Naive thymus-derived CD4-positive, alpha-beta T cell (primary cell): ENCODE measurements around the gene COMT. TPM values are rescaled to one million over a fixed set of nuclear protein-coding genes. Genes with fewer than 3 reads are reported as not detected.

ENCODE experiments used
- ATAC-seq: fragments of 150-1000 bp; cut with Tn5 transposase; 2 replicates; pipeline ENCODE4 v1.10.0; 2021; ENCODE audit warnings: mild to moderate bottlenecking, moderate library complexity
- CTCF ChIA-PET: fragments of 350-600 bp; sonication (Branson Sonifier 250); formaldehyde crosslinking; loops from one replicate; lab custom pipeline; 2021; ENCODE audit warnings: antibody characterized with exemption; lab: Charles Lee
- POLR2A ChIA-PET: fragments of 350-600 bp; sonication (Branson Sonifier 250); formaldehyde crosslinking; loops from one replicate; lab custom pipeline; 2021; ENCODE audit warnings: antibody characterized with exemption, inconsistent platforms; lab: Charles Lee
- DNase-seq, 9 donors: peaks; one replicate each; pipeline versions ENCODE4 v3.0.0 to v3.0.0-alpha.2; 2020 to 2022; ENCODE audit warnings: mixed read lengths in 1 of 9
- H3K27ac ChIP-seq: one replicate; pipeline ENCODE4 v1.7.0; 2013; ENCODE audit warnings: mild to moderate bottlenecking, low read depth, low read length, moderate library complexity
- H3K27me3 ChIP-seq, 2 donors: one replicate each; pipeline ENCODE4 v1.7.0; 2013; ENCODE audit warnings: low read length in 2 of 2, mild to moderate bottlenecking in 2 of 2, moderate library complexity in 2 of 2; ENCODE audit not compliant: control insufficient read depth in 2 of 2, insufficient read depth in 2 of 2
- H3K36me3 ChIP-seq, 3 experiments: 1 replicate in 2 of 3; 2 replicates in 1 of 3; pipeline ENCODE4 v1.7.0; 2013; ENCODE audit warnings: low read length in 3 of 3, mild to moderate bottlenecking in 3 of 3, moderate library complexity in 1 of 3; ENCODE audit not compliant: insufficient read depth in 3 of 3, control insufficient read depth in 2 of 3
- H3K4me1 ChIP-seq, 2 donors: one replicate each; pipeline ENCODE4 v1.7.0; 2013; ENCODE audit warnings: low read length in 2 of 2, mild to moderate bottlenecking in 2 of 2, moderate library complexity in 1 of 2; ENCODE audit not compliant: control insufficient read depth in 2 of 2, insufficient read depth in 2 of 2
- H3K4me3 ChIP-seq: 2 replicates; pipeline ENCODE4 v1.7.0; 2013; ENCODE audit warnings: mild to moderate bottlenecking, low read length
- H3K9me3 ChIP-seq, 3 experiments: 1 replicate in 2 of 3; 2 replicates in 1 of 3; pipeline ENCODE4 v1.7.0; 2013; ENCODE audit warnings: low read length in 3 of 3; ENCODE audit not compliant: control insufficient read depth in 2 of 3
- H3K27ac Mint-ChIP-seq, 9 donors: one replicate each; pipeline ENCODE4 v1.8.0; 2020 to 2022; ENCODE audit warnings: mixed read lengths in 9 of 9, mild to moderate bottlenecking in 8 of 9, moderate library complexity in 5 of 9, inconsistent platforms in 2 of 9
- H3K27me3 Mint-ChIP-seq, 5 donors: one replicate each; pipeline ENCODE4 v1.8.0; 2021 to 2022; ENCODE audit warnings: mixed read lengths in 5 of 5, mild to moderate bottlenecking in 1 of 5
- H3K36me3 Mint-ChIP-seq, 5 donors: one replicate each; pipeline ENCODE4 v1.8.0; 2020 to 2022; ENCODE audit warnings: mixed read lengths in 5 of 5, mild to moderate bottlenecking in 3 of 5, inconsistent platforms in 1 of 5
- H3K4me1 Mint-ChIP-seq, 7 donors: one replicate each; pipeline ENCODE4 v1.8.0; 2020 to 2022; ENCODE audit warnings: mixed read lengths in 7 of 7, mild to moderate bottlenecking in 3 of 7, inconsistent platforms in 1 of 7
- H3K4me3 Mint-ChIP-seq, 10 donors: one replicate each; pipeline ENCODE4 v1.8.0; 2020 to 2022; ENCODE audit warnings: mild to moderate bottlenecking in 10 of 10, mixed read lengths in 10 of 10, moderate library complexity in 6 of 10, inconsistent platforms in 2 of 10
- H3K9me3 Mint-ChIP-seq, 11 donors: one replicate each; pipeline ENCODE4 v1.8.0; 2020 to 2022; ENCODE audit warnings: mixed read lengths in 11 of 11, mild to moderate bottlenecking in 4 of 11, inconsistent platforms in 1 of 11, moderate library complexity in 1 of 11
- intact Hi-C, 2 donors: fragments of 100-400 bp; cut with micrococcal nuclease; formaldehyde crosslinking; loops; one replicate each; pipeline ENCODE4 v1.15.1; 2023
- polyA plus RNA-seq, 2 donors: library from polyadenylated mRNA; unstranded; fragments of 300-500 nt; fragmentation: Illumina TruSeq; gene quantifications; one replicate each; pipeline ENCODE4 v1.2.3, GENCODE V29; 2021
- total RNA-seq, 6 experiments: library from RNA in 5 of 6; stranded (reverse) in 5 of 6; gene quantifications; 1 replicate in 5 of 6; 2 replicates in 1 of 6; pipeline ENCODE4 v1.2.3 and lab custom pipeline; 2021 to 2026

Gene COMT
- total RNA-seq (10 to 100 TPM; 30.0 to 80.7 (median 36.7) TPM), polyA plus RNA-seq (100 to 1,000 TPM in 1 of 2 donors, 10 to 100 TPM in 1; 85.0 to 105 TPM), total RNA-seq (lab: John Stamatoyannopoulos, UW) (21.5 reads per million, percentile 52 among the genes with 10 or more reads in this experiment)

DNA sequence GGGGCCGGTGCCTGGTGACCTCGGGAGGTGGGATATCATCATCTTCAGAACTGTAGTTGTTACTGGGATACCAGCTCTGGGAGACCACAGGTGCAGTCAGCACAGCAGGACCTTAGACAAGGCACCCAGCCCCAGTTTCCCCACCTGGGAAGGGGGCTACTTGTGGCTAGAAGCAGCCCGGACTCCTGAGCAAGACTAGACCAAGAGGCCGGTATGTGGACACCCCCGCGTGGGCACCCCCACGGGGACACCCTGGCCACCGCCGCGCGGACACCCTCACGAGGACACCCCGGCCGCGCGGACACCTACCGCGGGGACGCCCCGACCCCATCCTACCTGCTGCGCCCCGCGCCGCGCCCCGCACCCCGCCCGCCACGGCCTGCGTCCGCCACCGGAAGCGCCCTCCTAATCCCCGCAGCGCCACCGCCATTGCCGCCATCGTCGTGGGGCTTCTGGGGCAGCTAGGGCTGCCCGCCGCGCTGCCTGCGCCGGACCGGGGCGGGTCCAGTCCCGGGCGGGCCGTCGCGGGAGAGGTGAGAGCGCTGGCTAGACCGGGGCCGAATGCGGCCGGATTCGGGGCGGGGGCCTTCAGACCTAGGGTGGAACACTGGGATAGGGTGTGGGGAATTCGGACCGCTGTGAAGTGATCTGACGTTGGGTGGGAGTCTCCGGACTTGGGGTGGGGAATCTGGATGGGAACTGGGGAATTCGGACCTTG, at the start of gene COMT, which contains the start of gene TXNRD2:
Gene COMT (plus strand): TSS at position 408 of the 718 bp plus-strand sequence. CDS start 20,755 bp downstream, outside the sequence.
Gene TXNRD2 (minus strand): TSS at position 454 of the 718 bp plus-strand sequence. CDS start 15 bp downstream, at position 439.
- H3K4me3 ChIP-seq, result peak within 1 kb of the TSS; percentile 99
- Mint-ChIP-seq H3K9me3 (peaks cover under 1 to 10% (median 5%) of the 10 kb centered on the region in 11 donors), H3K27me3 (no peaks in the 10 kb centered on the region), H3K27ac (peak within 1 kb of the TSS; percentile 94 to 98 (median 95)), H3K4me1 (peaks cover 31 to 61% (median 40%) of the 10 kb centered on the region in 7 donors), H3K36me3 (peaks cover 12 to 34% (median 23%) of the 10 kb centered on the region in 5 donors), H3K4me3 (peak within 1 kb of the TSS; percentile 91 to 99 (median 95))
- CTCF ChIA-PET, result interaction anchor here (0.6 kb wide), 2 partner anchors 10 to 88 kb away, joined by 3 to 4 read pairs; no protein-coding TSS in a partner anchor
- ATAC-seq (peak; percentile 92), DNase-seq (peak; percentile 58 to 78 (median 69))
- H3K36me3 ChIP-seq, result peaks cover 0 to 6% (median 0%) of the 10 kb centered on the region in 3 experiments
- H3K27ac ChIP-seq, result peak within 1 kb of the TSS; percentile 85
- H3K27me3 ChIP-seq, result no peaks in the 10 kb centered on the region
- peaks cover 0 to under 1% (median 0%) of the 10 kb centered on the region in 3 experiments for H3K9me3 ChIP-seq
- H3K4me1 ChIP-seq, result peaks cover 20 to 22% of the 10 kb centered on the region in 2 donors
- intact Hi-C loops, result loop anchor here in 1 of 2 donors (2.0 kb wide), 1 partner anchor 51 kb away; no protein-coding TSS in a partner anchor
- POLR2A ChIA-PET, result interaction anchor here (0.7 to 1.5 kb wide), 3 partner anchors 28 to 175 kb away, joined by 3 to 4 read pairs (median 4); partner anchors contain the start of gene TRMT2A

DNA sequence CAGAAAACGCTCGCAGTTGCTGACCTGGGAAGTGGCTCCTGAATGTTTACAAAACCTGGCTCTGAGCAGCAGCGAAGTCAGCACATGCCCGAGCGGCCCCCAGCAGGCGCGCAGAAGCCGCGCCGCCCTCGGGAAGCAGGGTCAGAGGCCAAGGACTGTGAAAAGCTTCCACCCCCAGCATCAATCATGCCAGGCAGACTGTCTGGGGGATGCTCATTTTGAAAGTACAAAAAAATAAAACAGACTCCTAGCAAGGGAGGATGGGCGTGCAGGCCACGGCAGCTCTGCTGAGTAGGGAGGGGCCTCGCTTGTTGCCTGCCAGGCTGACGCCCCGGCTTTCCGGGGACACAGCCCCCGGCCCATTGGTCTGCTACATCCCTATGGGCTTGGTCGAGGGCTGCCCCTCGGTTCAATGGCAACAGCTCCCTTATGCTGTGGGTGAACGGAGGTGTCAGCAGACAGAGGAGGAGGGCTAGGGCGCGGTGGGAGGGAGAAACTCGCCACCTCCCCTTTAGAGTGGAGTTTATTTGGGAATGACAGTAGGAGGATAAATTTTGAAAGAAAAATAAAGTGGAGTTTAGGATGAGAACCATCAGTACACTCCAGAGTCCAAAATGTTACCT, 49.2 kb upstream of the COMT start:
- peak overlapping the region; percentile 67 for H3K4me3 ChIP-seq
- H3K36me3 Mint-ChIP-seq, result peaks cover 0 to 6% (median 0%) of the 10 kb centered on the region in 5 donors
- ATAC-seq (peak; percentile 52), DNase-seq (peak in 7 of 9 donors; percentile 52 to 71 (median 61))
- POLR2A ChIA-PET, result interaction anchor here (0.8 to 9.7 kb wide), 13 partner anchors 9 to 573 kb away, joined by 3 to 154 read pairs (median 4); partner anchors contain the start of genes GNB1L and RTL10
- no peaks in the 10 kb centered on the region for H3K9me3 Mint-ChIP-seq
- CTCF ChIA-PET, result interaction anchor here (1.0 to 3.4 kb wide), 8 partner anchors 13 to 162 kb away, joined by 3 to 16 read pairs (median 5); partner anchors contain the start of genes GNB1L and RTL10
- H3K4me1 ChIP-seq, result peaks cover 30 to 96% of the 10 kb centered on the region in 2 donors
- intact Hi-C loops, result loop anchor here (5.0 kb wide), 5 partner anchors 125 to 785 kb away; no protein-coding TSS in a partner anchor
- peaks cover 35 to 96% (median 84%) of the 10 kb centered on the region in 7 donors for H3K4me1 Mint-ChIP-seq
- peak overlapping the region; percentile 84 for H3K27ac ChIP-seq
- peak overlapping the region; percentile 92 to 100 (median 99) for H3K27ac Mint-ChIP-seq
- H3K9me3 ChIP-seq, result no peaks in the 10 kb centered on the region
- no peaks in the 10 kb centered on the region for H3K27me3 Mint-ChIP-seq
- no peaks in the 10 kb centered on the region for H3K27me3 ChIP-seq
- H3K4me3 Mint-ChIP-seq, result peak overlapping the region; percentile 80 to 91 (median 86)
- H3K36me3 ChIP-seq, result no peaks in the 10 kb centered on the region

DNA sequence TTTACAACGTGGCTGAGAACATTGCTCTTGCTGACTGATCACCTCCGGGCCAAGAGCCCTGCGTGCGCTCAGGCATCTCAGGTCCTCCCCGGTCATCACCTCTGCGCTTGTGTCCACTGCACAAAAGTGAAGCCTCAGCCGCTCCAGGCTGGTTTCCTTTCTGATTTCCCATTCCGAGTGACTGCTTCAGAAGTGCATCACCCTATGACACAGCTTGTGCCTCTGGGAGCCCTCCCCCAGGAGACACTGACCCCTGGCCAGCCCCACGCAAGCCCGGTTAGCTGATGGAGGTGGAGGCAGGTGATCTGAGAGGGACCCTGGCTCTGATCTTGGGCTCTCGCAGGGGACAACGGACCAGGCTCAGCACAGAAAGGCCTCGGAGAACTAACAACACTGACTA, 48.6 kb upstream of the COMT start:
- DNase-seq (no peak), ATAC-seq (no peak)
- intact Hi-C loops, result loop anchor here (5.0 kb wide), 5 partner anchors 126 to 786 kb away; no protein-coding TSS in a partner anchor
- ChIA-PET POLR2A (interaction anchor here (1.1 to 9.7 kb wide), 6 partner anchors 18 to 572 kb away, joined by 3 to 154 read pairs (median 8); partner anchors contain the start of genes GNB1L and RTL10), CTCF (interaction anchor here (1.0 to 3.4 kb wide), 5 partner anchors 13 to 162 kb away, joined by 3 to 16 read pairs (median 5); partner anchors contain the start of genes GNB1L and RTL10)
- peak overlapping the region; percentile 38 to 100 (median 99) for H3K27ac Mint-ChIP-seq
- H3K4me3 Mint-ChIP-seq, result peak overlapping the region in 9 of 10 donors; percentile 47 to 91 (median 85)
- no peaks in the 10 kb centered on the region for H3K27me3 Mint-ChIP-seq
- H3K9me3 Mint-ChIP-seq, result no peaks in the 10 kb centered on the region
- peaks cover 30 to 93% of the 10 kb centered on the region in 2 donors for H3K4me1 ChIP-seq
- peaks cover 32 to 92% (median 81%) of the 10 kb centered on the region in 7 donors for H3K4me1 Mint-ChIP-seq
- peak overlapping the region; percentile 84 for H3K27ac ChIP-seq
- peaks cover 0 to 2% (median 0%) of the 10 kb centered on the region in 3 experiments for H3K36me3 ChIP-seq
- no peaks in the 10 kb centered on the region for H3K9me3 ChIP-seq
- H3K36me3 Mint-ChIP-seq, result peaks cover 0 to 7% (median 0%) of the 10 kb centered on the region in 5 donors
- H3K4me3 ChIP-seq, result no peak overlapping the region
- H3K27me3 ChIP-seq, result no peaks in the 10 kb centered on the region

DNA sequence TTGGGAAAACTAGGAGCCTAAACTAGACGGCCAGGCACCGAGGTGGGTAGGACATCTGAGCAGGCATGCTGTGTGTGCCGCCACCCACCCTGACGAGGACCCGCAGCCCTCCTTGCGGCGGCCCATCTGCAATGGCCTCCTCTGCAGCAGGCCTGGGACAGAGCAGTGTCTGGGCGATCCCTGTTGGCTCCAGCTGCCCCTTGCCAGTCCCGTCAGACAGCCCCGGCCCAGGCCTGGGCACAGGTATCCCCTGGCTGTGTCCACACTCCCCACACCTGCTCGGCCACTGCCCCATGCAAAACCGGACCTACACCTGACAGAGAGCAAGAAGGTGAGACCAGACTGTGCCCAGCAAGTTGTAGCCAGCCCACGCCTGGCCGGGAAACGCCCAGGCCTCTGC, 48.2 kb upstream of the COMT start:
- ChIA-PET POLR2A (interaction anchor here (3.8 to 9.7 kb wide), 2 partner anchors 18 to 38 kb away, joined by 28 to 154 read pairs; partner anchors contain the start of genes GNB1L and RTL10), CTCF (no interaction called here)
- intact Hi-C loops, result loop anchor here (5.0 kb wide), 5 partner anchors 126 to 786 kb away; no protein-coding TSS in a partner anchor
- DNase-seq (no peak), ATAC-seq (no peak)
- H3K4me1 ChIP-seq, result peaks cover 30 to 88% of the 10 kb centered on the region in 2 donors
- peaks cover 0 to 7% (median 0%) of the 10 kb centered on the region in 5 donors for H3K36me3 Mint-ChIP-seq
- no peaks in the 10 kb centered on the region for H3K9me3 Mint-ChIP-seq
- H3K27me3 Mint-ChIP-seq, result no peaks in the 10 kb centered on the region
- H3K36me3 ChIP-seq, result peaks cover 0 to 2% (median 0%) of the 10 kb centered on the region in 3 experiments
- peak overlapping the region in 9 of 10 donors; percentile 16 to 91 (median 83) for H3K4me3 Mint-ChIP-seq
- H3K27ac ChIP-seq, result peak overlapping the region; percentile 84
- no peaks in the 10 kb centered on the region for H3K9me3 ChIP-seq
- H3K27ac Mint-ChIP-seq, result peak overlapping the region in 8 of 9 donors; percentile 94 to 100 (median 99)
- H3K4me1 Mint-ChIP-seq, result peaks cover 32 to 88% (median 77%) of the 10 kb centered on the region in 7 donors
- no peaks in the 10 kb centered on the region for H3K27me3 ChIP-seq
- no peak overlapping the region for H3K4me3 ChIP-seq

DNA sequence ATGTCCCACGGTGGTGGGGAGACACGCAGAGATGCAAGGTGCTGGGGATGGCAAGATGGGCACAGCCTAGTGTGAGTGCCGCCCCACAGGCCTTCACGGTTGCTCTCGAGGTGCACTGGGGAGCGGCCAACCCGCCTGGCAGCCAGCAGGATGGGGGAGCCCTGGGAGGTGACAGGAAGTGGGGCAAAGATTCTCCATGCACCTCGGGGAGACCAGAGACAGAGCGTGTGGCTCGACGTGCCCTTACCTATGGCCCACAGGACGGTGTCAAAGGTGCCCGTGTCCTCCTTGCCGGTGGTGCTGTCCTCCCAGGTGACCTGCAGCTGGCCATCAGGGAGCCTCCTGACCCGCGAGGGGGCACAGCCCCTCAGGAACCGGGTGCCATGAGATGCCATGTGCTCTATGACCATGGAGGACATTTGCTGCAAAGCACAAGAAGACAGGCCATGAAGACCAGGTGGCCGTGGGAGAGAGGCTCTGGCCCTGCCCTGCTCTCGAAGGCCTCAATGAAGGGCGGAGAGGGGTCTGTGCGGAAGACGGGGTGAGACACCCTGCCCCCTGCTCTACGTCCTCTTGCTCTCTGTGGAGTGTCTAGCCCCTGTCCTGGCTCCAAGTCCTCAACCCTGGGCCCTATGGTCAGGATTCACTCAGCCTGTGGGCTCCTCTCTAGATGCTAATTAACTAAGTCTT, 46.3 kb upstream of the COMT start:
- intact Hi-C loops, result no loop called here
- H3K27me3 Mint-ChIP-seq, result no peaks in the 10 kb centered on the region
- peak overlapping the region in 8 of 9 donors; percentile 59 to 100 (median 92) for H3K27ac Mint-ChIP-seq
- H3K4me3 ChIP-seq, result no peak overlapping the region
- peak overlapping the region in 8 of 10 donors; percentile 16 to 61 (median 43) for H3K4me3 Mint-ChIP-seq
- H3K36me3 ChIP-seq, result peaks cover 0 to 9% (median 2%) of the 10 kb centered on the region in 3 experiments
- H3K36me3 Mint-ChIP-seq, result peaks cover 0 to 14% (median 3%) of the 10 kb centered on the region in 5 donors
- peaks cover 30 to 72% of the 10 kb centered on the region in 2 donors for H3K4me1 ChIP-seq
- ATAC-seq, result no peak
- peak in 2 of 9 donors; percentile 23 to 26 for DNase-seq
- POLR2A ChIA-PET, result interaction anchor here (0.9 to 2.5 kb wide), 3 partner anchors 12 to 44 kb away, joined by 3 to 20 read pairs (median 6); partner anchors contain the start of genes GNB1L and RTL10
- no peaks in the 10 kb centered on the region for H3K9me3 Mint-ChIP-seq
- no peaks in the 10 kb centered on the region for H3K27me3 ChIP-seq
- CTCF ChIA-PET, result interaction anchor here (1.2 kb wide), 1 partner anchor 10 kb away, joined by 3 read pairs; no protein-coding TSS in a partner anchor
- peaks cover 29 to 73% (median 73%) of the 10 kb centered on the region in 7 donors for H3K4me1 Mint-ChIP-seq
- peak overlapping the region; percentile 6 for H3K27ac ChIP-seq
- no peaks in the 10 kb centered on the region for H3K9me3 ChIP-seq
